ENCODE data around the gene CRYBB1.

DNA sequence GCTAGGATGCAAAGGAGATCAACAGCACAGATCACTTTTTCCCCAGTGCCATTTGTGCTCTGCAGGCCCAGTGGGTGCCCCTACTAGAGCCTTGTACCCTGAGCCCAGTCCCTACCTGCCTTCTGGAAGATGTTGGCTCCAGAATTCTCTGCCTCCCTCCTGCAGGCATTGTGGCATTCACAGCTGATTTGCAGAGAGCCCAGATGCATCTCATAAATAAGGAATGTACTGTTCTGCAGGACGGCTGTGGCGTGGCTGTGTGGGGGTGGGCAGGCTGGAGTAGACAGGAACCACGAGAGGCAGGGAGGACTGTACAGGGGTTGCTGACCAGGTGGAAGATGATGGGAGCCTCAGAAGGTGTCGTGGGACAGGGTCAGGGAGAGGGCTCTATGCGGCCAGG, 28.3 kb upstream of the CRYBB1 start:
- TF ChIP-seq, protein P1, sequence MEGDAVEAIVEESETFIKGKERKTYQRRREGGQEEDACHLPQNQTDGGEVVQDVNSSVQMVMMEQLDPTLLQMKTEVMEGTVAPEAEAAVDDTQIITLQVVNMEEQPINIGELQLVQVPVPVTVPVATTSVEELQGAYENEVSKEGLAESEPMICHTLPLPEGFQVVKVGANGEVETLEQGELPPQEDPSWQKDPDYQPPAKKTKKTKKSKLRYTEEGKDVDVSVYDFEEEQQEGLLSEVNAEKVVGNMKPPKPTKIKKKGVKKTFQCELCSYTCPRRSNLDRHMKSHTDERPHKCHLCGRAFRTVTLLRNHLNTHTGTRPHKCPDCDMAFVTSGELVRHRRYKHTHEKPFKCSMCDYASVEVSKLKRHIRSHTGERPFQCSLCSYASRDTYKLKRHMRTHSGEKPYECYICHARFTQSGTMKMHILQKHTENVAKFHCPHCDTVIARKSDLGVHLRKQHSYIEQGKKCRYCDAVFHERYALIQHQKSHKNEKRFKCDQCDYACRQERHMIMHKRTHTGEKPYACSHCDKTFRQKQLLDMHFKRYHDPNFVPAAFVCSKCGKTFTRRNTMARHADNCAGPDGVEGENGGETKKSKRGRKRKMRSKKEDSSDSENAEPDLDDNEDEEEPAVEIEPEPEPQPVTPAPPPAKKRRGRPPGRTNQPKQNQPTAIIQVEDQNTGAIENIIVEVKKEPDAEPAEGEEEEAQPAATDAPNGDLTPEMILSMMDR (IDR thresholded peaks at IDR 0.05; ENCODE audit: borderline replicate concordance, extremely low read depth, low read length, poor library complexity, severe bottlenecking) = no peak
- no peak for TF ChIP-seq EZH2 (IDR thresholded peaks at IDR 0.05; ENCODE audit: borderline replicate concordance, low read depth, low read length, severe bottlenecking)

Measured in DND-41 (cell line).